ENCODE measurements around the gene HLA-DRA. TPM values are rescaled to one million over a fixed set of nuclear protein-coding genes. Genes with fewer than 3 reads are reported as not detected.
A peak's percentile ranks its signal among the peaks of the same experiment; 100 is the strongest.
"Not testable (repeated sequence)": the region's sequence is repeated elsewhere in the genome, so short reads cannot be mapped to it uniquely, and the experiment has no call there.

Gene HLA-DRA
- total and polyA plus RNA-seq, 7 donors: 19.9 to 90.0 (median 43.0) TPM

DNA sequence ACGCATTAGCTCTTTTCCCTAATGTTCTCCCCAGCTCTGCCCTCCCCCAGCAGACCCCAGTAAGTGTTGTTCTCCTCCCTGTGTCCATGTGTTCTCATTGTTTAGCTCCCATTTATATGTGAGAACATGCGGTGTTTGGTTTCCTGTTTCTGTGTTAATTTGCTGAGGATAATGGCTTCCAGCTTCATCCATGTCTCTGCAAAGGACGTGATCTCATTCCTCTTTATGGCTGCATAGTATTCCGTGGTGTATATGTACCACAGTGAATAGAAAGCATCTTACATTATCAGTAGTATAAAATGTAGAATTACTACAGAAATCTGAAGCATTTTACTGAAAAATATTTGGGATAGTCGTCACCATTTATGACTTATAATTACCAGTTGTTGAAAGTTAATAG lies 21.8 kb downstream of the HLA-DRA start:
- ATAC-seq: no peak
- Histone ChIP-seq H3K4me1 (no peaks in the 10 kb centered on the region), H3K9me3 (no peaks in the 10 kb centered on the region), H3K36me3 (ENCODE audit: insufficient read depth in 1 of 2, low read depth in 1 of 2) (no peaks in the 10 kb centered on the region), H3K4me3 (no peak overlapping the region), H3K27ac (no peak overlapping the region), H3K27me3 (ENCODE audit: insufficient read depth in 3 of 3, low read length in 2 of 3) (peaks cover 0 to 4% (median 3%) of the 10 kb centered on the region in 3 donors)
- intact Hi-C loops (cut with DNase I): no loop called here
- TF ChIP-seq, protein P1, sequence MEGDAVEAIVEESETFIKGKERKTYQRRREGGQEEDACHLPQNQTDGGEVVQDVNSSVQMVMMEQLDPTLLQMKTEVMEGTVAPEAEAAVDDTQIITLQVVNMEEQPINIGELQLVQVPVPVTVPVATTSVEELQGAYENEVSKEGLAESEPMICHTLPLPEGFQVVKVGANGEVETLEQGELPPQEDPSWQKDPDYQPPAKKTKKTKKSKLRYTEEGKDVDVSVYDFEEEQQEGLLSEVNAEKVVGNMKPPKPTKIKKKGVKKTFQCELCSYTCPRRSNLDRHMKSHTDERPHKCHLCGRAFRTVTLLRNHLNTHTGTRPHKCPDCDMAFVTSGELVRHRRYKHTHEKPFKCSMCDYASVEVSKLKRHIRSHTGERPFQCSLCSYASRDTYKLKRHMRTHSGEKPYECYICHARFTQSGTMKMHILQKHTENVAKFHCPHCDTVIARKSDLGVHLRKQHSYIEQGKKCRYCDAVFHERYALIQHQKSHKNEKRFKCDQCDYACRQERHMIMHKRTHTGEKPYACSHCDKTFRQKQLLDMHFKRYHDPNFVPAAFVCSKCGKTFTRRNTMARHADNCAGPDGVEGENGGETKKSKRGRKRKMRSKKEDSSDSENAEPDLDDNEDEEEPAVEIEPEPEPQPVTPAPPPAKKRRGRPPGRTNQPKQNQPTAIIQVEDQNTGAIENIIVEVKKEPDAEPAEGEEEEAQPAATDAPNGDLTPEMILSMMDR (IDR thresholded peaks at IDR 0.05): no peak
- no peak for DNase-seq
- 77 to 80% (median 78%) methylated on average over 5 of the region's 5 CpGs for WGBS, 3 donors

DNA sequence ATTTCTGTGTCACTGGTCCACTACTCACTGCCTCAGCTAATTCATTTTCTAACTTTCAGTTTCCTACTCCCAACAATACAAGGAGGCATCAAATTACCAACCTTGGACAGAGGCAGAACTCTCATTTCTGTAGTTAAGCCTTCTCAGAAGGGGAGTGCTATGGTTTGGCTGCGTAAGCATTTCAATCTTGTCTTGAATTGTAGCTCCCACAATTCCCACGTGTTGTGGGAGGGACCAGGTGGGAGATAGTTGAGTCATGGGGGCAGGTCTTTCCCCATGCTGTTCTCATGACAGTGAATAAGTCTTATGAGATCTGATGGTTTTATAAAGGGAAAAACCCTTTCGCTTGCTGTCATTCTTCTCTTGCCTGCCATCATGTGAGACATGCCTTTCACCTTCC lies 22.9 kb downstream of the HLA-DRA start:
- H3K36me3 ChIP-seq (ENCODE audit: insufficient read depth in 1 of 2, low read depth in 1 of 2): no peaks in the 10 kb centered on the region
- no peak overlapping the region for H3K4me3 ChIP-seq
- peaks cover 0 to 4% (median 3%) of the 10 kb centered on the region in 3 donors for H3K27me3 ChIP-seq (ENCODE audit: insufficient read depth in 3 of 3, low read length in 2 of 3)
- intact Hi-C loops (cut with DNase I): no loop called here
- DNase-seq: no peak
- TF ChIP-seq, protein P1 (IDR thresholded peaks at IDR 0.05): no peak
- H3K4me1 ChIP-seq: no peaks in the 10 kb centered on the region
- H3K9me3 ChIP-seq: no peaks in the 10 kb centered on the region
- no peak for ATAC-seq
- no peak overlapping the region for H3K27ac ChIP-seq
- WGBS, 3 donors: 18 to 31% (median 23%) methylated on average over 3 of the region's 3 CpGs

DNA sequence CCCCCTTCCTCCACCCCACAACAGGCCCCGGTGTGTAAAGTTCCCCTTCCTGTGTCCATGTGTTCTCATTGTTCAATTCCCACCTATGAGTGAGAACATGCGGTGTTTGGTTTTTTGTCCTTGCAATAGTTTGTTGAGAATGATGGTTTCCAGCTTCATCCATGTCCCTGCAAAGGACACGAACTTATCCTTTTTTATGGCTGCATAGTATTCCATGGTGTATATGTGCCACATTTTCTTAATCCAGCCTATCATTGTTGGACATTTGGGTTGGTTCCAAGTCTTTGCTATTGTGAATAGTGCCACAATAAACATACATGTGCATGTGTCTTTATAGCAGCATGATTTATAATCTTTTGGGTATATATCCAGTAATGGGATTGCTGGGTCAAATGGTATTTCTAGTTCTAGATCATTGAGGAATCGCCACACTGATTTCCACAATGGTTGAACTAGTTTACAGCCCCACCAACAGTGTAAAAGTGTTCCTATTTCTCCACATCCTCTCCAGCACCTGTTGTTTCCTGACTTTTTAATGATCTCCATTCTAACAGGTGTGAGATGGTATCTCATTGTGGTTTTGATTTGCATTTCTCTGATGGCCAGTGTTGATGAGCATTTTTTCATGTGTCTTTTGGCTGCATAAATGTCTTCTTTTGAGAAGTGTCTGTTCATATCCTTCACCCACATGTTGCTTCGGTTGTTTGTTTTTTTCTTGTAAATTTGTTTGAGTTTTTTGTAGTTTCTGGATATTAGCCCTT lies 28.2 kb downstream of the HLA-DRA start:
- H3K27ac ChIP-seq; intact Hi-C loops (cut with DNase I); H3K4me3 ChIP-seq; H3K36me3 ChIP-seq (ENCODE audit: insufficient read depth in 1 of 2, low read depth in 1 of 2); H3K4me1 ChIP-seq; ATAC-seq; H3K9me3 ChIP-seq; DNase-seq; H3K27me3 ChIP-seq (ENCODE audit: insufficient read depth in 3 of 3, low read length in 2 of 3): not testable (repeated sequence)
- WGBS, 3 donors: 42 to 68% (median 45%) methylated on average over 2 to 5 of the region's 5 CpGs

DNA sequence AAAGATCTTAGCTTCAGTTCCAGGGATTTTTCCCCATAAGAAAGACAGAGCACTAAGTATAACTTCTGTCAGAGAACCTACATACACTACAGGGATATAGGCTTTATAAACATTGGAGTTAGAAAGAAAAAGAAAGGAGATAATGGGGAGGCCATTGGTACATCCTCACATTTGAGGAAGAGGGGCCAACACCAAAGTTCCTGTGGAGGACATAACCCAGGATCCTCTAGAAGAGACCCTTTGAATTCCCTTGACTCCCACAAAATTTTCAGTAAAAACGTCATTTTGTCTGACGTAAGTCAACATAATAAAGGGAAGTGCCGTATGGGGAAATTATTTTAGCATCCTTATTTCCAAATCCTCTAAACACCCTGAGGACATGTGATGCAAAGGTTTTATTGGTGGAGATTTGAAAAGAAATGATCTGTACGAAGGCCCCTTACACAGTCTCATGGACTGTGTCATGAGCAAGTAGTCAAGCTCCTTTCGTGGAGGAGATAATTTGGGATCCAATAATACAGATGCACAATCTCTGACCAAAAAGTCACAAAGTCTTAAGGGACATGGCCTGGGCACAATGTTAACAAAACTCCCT lies 33.2 kb downstream of the HLA-DRA start:
- Histone ChIP-seq H3K4me3 (no peak overlapping the region), H3K9me3 (no peaks in the 10 kb centered on the region), H3K36me3 (ENCODE audit: insufficient read depth in 1 of 2, low read depth in 1 of 2) (no peaks in the 10 kb centered on the region), H3K27me3 (ENCODE audit: insufficient read depth in 3 of 3, low read length in 2 of 3) (peaks cover 0 to 3% (median 0%) of the 10 kb centered on the region in 3 donors), H3K4me1 (no peaks in the 10 kb centered on the region), H3K27ac (no peak overlapping the region)
- intact Hi-C loops (cut with DNase I): loop anchor here (10.0 kb wide), 2 partner anchors 52 to 92 kb away; no protein-coding TSS in a partner anchor
- DNase-seq (no peak), ATAC-seq (no peak)
- TF ChIP-seq, protein P1 (IDR thresholded peaks at IDR 0.05): no peak
- 56 to 74% (median 64%) methylated on average over 5 of the region's 5 CpGs for WGBS, 3 donors

DNA sequence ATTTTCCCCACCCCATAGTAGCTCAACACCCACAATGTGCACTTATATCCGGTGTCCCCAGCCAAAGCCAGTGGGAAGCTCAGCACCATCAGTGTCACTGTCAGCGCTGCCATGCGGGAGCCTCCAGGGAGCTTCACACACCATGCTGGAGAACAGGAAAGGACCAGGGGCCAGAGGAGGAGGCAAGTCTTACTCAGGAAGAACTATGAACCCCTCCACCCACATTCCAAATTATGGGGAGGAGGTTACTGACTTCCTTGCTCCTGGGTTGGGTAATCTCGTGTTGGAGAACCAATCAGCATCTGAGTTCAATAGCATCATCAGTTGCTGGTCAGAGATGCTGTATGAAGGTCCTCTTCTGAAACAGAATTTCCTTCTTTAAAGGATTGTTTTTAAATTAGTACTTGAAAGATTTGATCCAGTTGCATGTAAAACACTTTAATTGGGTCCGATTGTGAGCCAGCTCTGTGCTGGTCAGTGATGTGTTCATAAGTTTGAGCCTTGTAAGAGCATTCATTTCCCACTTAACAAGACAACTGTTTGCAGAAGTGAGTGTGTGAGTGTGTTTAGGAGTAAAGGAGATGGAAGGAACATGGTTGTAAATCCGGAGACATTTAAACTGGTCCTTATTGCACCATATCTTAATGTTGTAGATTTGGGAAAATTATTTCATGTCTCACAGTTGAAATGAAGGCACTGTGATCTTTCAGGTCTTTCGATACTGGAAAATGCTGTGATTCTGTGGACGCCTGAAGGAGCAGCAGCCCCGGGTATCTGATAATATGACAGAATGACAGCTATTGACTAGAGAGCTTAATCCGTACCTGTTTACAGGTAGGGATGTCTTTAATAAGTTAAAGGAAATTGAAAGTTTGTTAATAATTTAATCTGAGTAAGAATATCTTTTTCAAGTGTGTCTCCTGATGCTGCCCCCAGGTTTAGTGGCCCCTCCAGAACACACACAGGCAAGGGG lies 34.0 kb downstream of the HLA-DRA start:
- 45 to 52% (median 48%) methylated on average over 10 of the region's 10 CpGs for WGBS, 3 donors
- intact Hi-C loops (cut with DNase I): loop anchor here (10.0 kb wide), 2 partner anchors 51 to 91 kb away; no protein-coding TSS in a partner anchor
- H3K9me3 ChIP-seq; H3K27me3 ChIP-seq (ENCODE audit: insufficient read depth in 3 of 3, low read length in 2 of 3); DNase-seq; H3K36me3 ChIP-seq (ENCODE audit: insufficient read depth in 1 of 2, low read depth in 1 of 2); H3K4me3 ChIP-seq; H3K4me1 ChIP-seq: not testable (repeated sequence)
- peak in 3 of 4 donors; percentile 63 to 79 (median 65) for ATAC-seq
- peak overlapping the region; percentile 16 for H3K27ac ChIP-seq
